HG03378 (cell line): ENCODE results near the gene SERPINE1.
"Not testable (repeated sequence)": the region's sequence is repeated elsewhere in the genome, so short reads cannot be mapped to it uniquely, and the experiment has no call there.

Experiments used
- ATAC-seq: cut with Tn5 transposase; IDR thresholded peaks from one replicate; pipeline ENCODE4 v1.9.1; 2021; ENCODE audit warnings: mild to moderate bottlenecking, moderate library complexity; ENCODE audit not compliant: unreplicated experiment

The SERPINE1 gene

GRCh38 chr7:101126651-101127459, at the start of gene SERPINE1:
Gene SERPINE1, plus strand, starts transcription at chr7:101127104. Its CDS starts 1,290 bp downstream, at chr7:101128394.
- ATAC-seq, result no peak

- ATAC-seq, result peak; percentile 71
Measured at GRCh38 chr7:101077303-101078086, 49.4 kb upstream of the SERPINE1 start.

DNA sequence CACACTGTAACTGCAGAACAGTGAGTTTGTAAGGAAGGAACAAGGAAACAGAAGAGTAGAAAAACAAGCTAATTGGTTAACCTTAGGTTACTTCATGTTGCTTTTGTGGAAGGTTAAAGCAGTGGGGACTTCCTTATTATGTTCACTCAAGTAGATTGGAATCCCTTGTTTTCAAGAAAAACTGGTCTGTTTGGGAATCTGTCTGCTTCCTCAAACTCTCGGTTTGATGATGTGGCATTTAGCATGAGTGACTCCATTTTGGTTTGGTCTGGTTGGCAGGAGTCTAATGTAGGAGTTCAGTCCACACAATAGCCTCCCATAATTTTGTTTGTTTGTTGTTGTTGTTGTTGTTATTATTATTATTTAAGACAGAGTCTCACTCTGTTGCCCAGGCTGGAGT, 45.5 kb upstream of the SERPINE1 start:
- ATAC-seq, result no peak

- no peak for ATAC-seq
Measured at GRCh38 chr7:101084865-101085161, 42.1 kb upstream of the SERPINE1 start.

DNA sequence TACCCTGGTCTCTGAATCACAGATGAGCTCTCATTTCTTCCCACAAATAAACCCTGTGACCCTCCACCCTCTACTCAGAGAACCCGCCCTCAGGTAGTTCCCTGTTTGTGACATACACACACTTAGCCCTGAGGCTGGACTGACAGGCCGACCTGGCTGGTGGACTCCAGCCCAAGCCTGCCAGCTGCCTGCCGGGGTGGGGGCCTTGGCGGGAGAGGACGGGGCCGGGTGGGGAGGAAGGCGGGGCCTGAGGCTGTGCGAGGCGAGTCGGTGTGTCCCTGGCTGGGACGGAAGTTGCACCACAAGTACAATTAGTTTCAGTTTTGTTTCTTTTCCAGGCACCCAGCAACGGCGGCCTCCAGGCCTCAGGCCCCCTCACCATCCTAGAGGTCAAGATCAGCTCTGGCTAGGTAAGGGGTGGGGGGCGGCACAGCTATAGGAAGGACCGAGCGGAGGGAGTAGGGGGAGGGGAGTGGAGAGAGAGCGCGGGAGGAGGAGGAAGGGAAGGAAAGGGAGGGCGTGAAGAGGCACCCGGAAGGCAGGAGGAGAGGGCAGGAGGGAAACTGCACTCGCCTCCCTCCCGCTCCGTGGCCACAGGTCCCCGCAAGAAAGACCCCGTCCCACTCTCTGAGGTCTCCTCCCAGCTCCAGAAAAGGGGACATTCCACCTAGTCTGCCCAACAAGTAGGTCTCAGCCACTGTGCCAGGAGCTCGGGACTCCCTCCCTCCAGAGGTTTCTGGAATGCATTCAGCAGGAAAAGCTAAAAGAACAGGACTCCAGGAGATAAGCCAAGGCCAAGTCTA, 41.5 kb upstream of the SERPINE1 start, which contains the start of gene TRIM56:
TSS of gene TRIM56 (plus strand) at position 320 of the 803 bp plus-strand sequence. CDS start 1,832 bp downstream, outside the sequence.
- ATAC-seq, result peak; percentile 76

- ATAC-seq, result no peak
Measured at GRCh38 chr7:101087334-101088068, 39.4 kb upstream of the SERPINE1 start.

- ATAC-seq, result no peak
Measured at GRCh38 chr7:101088069-101088425, 38.9 kb upstream of the SERPINE1 start.

GRCh38 chr7:101088858-101089529, 37.9 kb upstream of the SERPINE1 start:
- no peak for ATAC-seq

GRCh38 chr7:101089876-101090275, 37.0 kb upstream of the SERPINE1 start:
- ATAC-seq, result no peak

DNA sequence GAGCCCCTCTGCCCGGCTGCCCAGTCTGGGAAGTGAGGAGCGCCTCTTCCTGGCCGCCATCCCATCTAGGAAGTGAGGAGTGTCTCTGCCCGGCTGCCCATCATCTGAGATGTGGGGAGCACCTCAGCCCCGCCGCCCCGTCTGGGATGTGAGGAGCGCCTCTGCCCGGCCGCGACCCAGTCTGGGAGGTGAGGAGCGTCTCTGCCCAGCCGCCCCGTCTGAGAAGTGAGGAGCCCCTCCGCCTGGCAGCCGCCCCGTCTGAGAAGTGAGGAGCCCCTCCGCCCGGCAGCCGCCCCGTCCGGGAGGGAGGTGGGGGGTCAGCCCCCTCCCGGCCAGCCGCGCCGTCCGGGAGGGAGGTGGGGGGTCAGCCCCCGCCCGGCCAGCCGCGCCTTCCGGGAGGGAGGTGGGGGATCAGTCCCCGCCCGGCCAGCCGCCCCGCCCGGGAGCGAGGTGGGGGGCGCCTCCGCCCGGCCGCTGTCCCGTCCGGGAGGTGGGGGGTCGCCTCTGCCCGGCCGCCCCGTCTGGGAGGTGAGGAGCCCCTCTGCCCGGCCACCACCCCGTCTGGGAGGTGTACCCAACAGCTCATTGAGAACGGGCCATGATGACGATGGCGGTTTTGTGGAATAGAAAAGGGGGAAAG, 34.5 kb upstream of the SERPINE1 start:
- not testable (repeated sequence) for ATAC-seq

GRCh38 chr7:101093906-101094305, 33.0 kb upstream of the SERPINE1 start:
- no peak for ATAC-seq

DNA sequence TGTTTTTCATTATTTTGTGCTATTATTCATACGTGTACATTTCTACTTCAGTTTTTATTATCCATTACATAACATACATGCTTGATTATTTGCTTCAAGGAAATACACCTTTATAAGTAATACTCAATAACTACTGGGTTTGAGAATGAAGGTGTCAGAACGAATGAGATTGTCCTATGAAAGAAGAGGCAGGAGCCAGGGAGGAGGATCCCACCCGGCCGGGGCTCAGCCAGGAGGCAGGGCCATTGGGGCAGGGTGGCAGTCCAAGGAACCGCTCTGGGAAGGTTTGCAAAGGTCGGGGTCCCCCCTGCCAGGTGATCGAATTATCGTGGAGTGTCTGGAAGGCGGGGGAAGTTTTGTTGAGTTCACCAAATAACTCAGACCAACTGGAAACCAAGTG, 32.5 kb upstream of the SERPINE1 start:
- no peak for ATAC-seq

DNA sequence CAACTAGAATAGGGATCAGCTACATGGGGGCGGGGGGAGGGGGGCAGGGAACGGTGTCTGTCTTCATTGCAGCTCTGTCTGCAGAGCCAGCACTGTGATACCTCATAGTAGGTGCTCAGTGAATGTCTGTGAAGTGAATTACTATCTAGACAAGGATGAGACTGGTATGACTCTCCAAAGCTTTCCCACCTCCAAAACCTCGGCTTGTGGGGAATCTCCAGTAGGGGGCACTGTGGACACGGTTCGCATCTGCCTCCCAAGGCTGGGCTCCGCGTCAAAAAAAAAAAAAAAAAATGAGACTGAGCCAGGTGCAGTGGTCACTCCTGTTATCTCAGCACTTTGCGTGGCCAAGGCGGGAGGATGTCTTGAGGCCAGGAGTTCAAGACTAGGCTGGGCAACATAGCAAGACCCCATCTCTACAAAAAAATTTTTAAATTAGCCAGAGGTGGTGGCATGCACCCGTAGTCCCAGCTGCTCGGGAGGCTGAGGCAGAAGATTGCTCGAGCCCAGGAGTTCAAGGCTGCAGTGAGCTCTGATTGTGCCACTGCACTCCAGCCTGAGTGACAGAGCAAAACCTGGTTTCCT, 32.0 kb upstream of the SERPINE1 start:
- ATAC-seq, result no peak

DNA sequence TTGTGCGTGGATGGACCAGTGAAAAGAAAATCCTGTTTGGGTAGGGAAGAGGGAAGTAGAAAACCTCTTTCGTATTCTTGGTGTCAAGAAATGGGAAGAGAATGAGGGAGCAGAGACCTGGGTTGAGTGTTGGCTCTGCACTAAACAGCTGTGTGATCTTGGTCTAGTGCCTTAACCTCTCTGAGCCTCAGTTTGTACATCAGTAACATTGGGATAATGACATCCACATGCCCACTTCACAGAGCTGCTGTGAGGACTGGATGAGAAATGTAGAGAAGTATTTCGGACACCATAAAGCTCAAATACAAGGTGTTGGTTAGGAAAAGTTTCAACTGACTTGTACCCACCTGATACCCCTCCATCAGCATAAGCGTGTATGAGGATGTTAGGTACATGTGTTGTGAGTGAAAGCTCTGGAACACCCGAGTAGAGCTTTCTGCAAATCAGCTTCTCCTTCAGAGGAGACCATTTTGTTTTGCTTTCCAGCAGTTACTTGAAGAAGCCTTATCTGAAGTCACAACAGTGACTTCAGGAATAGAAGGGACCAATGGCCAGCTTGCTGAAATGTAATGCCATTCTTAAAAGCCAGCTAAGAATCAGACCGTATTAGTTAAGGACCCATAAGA, 30.5 kb upstream of the SERPINE1 start:
- no peak for ATAC-seq

DNA sequence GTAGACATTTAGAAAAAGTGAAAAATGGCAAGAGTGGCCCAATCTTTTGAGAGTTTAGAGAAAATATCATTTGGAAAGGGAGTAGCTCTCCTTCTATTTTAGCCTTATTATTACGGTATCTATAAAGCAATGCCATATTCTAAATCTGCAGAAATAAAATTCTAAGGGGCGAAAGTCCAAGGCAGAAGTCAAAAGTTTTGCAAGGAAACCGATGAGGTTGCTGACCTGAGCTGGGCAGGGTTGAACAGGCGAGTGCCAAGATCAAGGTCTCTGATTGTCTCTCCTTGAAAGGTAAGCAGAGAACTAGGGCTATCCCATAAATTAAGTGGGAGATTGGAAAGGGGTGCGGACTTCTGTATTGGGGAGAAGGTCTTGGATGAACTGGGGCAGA, 30.0 kb upstream of the SERPINE1 start:
- ATAC-seq, result no peak

- ATAC-seq, result no peak
Measured at GRCh38 chr7:101097561-101097960, 29.3 kb upstream of the SERPINE1 start.

DNA sequence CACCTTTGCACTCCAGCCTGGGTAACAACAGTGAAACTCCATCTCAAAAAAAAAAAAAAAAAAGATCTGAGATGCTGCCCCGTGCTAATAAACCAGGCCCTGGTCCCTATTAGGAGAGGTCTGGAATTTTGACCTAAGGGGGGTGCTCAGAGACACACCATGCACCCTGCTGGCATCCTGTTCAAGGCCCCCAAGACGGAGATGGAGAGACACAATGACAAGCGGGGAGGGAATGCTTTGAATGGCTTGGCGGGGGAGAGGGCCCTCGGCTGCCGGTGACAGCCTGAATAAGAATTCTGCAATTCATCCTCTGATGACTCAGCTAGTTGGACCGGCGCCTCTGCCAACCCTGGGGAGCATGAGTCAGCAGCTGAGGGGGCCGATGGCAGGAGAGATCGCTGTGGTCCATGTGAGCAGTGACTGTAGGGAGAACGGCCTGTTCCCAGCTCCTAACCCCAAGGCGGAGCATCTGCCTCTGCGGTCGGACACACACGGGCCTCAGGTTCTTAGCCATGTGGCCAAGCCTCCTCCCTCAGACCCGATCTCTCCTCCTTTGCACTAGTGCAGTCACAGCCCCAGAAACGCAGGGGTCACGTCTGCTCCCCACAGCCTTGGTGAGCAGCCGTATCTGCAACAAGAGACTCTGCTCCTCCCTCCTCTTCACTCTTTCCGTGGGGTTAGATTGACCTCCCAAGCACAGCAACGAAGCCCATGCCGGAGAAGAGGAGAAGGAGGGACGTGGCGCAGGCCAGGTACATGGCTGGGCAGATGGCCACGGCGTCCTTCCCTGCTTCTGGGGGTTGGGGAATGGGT, 26.7 kb upstream of the SERPINE1 start:
- ATAC-seq, result no peak
